ENCODE results near the gene AACS. TPM values are rescaled to one million over a fixed set of nuclear protein-coding genes. Genes with fewer than 3 reads are reported as not detected.

AACS gene
- total and polyA plus RNA-seq, 2 of the 4 experiments (the other 2 are of a cell fraction) = 22.0 to 24.9 TPM

DNA sequence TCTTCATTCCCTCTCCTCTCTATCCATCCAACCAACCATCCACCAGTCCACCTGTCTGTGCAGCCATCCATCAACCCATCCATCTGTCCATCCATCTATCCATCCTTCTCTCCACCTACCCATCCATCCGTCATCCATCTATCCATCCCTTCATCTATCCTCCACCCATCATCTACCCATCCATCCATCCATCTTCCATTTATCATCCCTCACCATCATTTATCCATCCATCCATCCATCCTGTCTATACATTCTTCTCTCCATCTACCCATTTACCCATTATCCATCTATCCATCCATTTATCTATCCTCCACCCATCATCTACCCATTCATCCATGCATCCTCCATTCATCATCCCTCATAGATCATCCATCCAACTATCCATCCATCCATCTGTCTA, 24.4 kb downstream of the AACS start:
- Histone ChIP-seq H3K9me3 (ENCODE audit: control insufficient read depth, insufficient read depth, low read length) (no peaks in the 10 kb centered on the region), H3K9ac (ENCODE audit: low read depth, low read length) (no peak overlapping the region), H3K14ac (replicated peaks; ENCODE audit: low read depth, low read length) (no peak overlapping the region), H3K4me2 (ENCODE audit: low read depth, low read length) (no peak overlapping the region), H2AK9ac (replicated peaks; ENCODE audit: low read depth, low read length, poor library complexity) (no peak overlapping the region), H3K4me1 (ENCODE audit: control insufficient read depth, insufficient read depth, low read length) (peaks cover 9% of the 10 kb centered on the region), H2BK5ac (ENCODE audit: low read depth, low read length, poor library complexity, severe bottlenecking) (peak overlapping the region; percentile 7), H2BK15ac (ENCODE audit: low read depth, low read length) (no peak overlapping the region), H3K9me1 (ENCODE audit: insufficient read depth, low read length) (peaks cover 12% of the 10 kb centered on the region), H3K4ac (ENCODE audit: low read depth, low read length) (no peak overlapping the region), H4K8ac (ENCODE audit: low read depth in 2 of 2, low read length in 2 of 2) (no peak overlapping the region), H4K91ac (ENCODE audit: insufficient read depth, low read depth, low read length) (no peak overlapping the region), H2AK5ac (ENCODE audit: low read depth, low read length) (no peak overlapping the region), H2BK20ac (ENCODE audit: low read depth, low read length) (no peak overlapping the region), H3K27me3 (ENCODE audit: control insufficient read depth, insufficient read depth, low read length) (no peaks in the 10 kb centered on the region), H3K18ac (ENCODE audit: low read depth, low read length) (no peak overlapping the region), H4K5ac (ENCODE audit: low read depth, low read length) (no peak overlapping the region), H3K4me3 (ENCODE audit: insufficient read depth, low read depth, low read length) (no peak overlapping the region), H3K56ac (ENCODE audit: extremely low read depth, insufficient read depth, low read length) (no peak overlapping the region), H2BK120ac (ENCODE audit: low read depth, low read length) (no peak overlapping the region), H3K23ac (ENCODE audit: low read depth, low read length) (no peak overlapping the region), H4K20me1 (ENCODE audit: insufficient read depth, low read length) (peaks cover 3% of the 10 kb centered on the region; the same call in 1 of the 2 replicates), H3K79me1 (ENCODE audit: low read depth in 1 of 2, low read length in 2 of 2) (peaks cover 0 to 8% of the 10 kb centered on the region in 2 experiments; a peak in 3 of 4 replicates), H2AFZ (replicated peaks; ENCODE audit: low read length, poor library complexity) (no peak overlapping the region), H3K36me3 (ENCODE audit: control insufficient read depth, insufficient read depth, low read length) (peaks cover 42% of the 10 kb centered on the region), H3K27ac (ENCODE audit: insufficient read depth, low read length) (no peak overlapping the region)
- CTCF ChIA-PET = no interaction called here
- POLR2A ChIA-PET (ENCODE audit: unreplicated experiment) = no interaction called here
- in situ Hi-C loops (cut with MboI; ENCODE audit: low sequenced_read_pairs) (no loop called here), intact Hi-C loops (cut with micrococcal nuclease) (no loop called here), dilution Hi-C loops (cut with HindIII; ENCODE audit: low sequenced_read_pairs, unreplicated experiment) (no loop called here)
- DNase-seq (no peak), ATAC-seq (ENCODE audit: low read depth) (no peak)
- BruUV-seq (replicated peaks) = no TSS peak
- TF ChIP-seq CEBPB (IDR thresholded peaks at IDR 0.05; ENCODE audit: low read depth, low read length) (no peak), RCOR1 (IDR thresholded peaks at IDR 0.05; ENCODE audit: insufficient replicate concordance, low read length) (no peak), RAD21 (IDR thresholded peaks at IDR 0.05; ENCODE audit: low read length) (no peak), MXI1 (IDR thresholded peaks at IDR 0.05; ENCODE audit: borderline replicate concordance, low read depth, low read length) (no peak)
- TF ChIP-seq, protein P1, sequence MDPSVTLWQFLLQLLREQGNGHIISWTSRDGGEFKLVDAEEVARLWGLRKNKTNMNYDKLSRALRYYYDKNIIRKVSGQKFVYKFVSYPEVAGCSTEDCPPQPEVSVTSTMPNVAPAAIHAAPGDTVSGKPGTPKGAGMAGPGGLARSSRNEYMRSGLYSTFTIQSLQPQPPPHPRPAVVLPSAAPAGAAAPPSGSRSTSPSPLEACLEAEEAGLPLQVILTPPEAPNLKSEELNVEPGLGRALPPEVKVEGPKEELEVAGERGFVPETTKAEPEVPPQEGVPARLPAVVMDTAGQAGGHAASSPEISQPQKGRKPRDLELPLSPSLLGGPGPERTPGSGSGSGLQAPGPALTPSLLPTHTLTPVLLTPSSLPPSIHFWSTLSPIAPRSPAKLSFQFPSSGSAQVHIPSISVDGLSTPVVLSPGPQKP (IDR thresholded peaks at IDR 0.05; ENCODE audit: borderline replicate concordance, low read depth, low read length) = no peak
- 100% methylated on average over 1 of the region's 1 CpG for WGBS, 2 experiments (ENCODE audit: extremely low coverage in 2 of 2, insufficient read length in 1 of 2)
